GM12891 (cell line): ENCODE results near the gene HES5.

ENCODE experiments used
- DNase-seq: peaks from one replicate; pipeline ENCODE4 v3.0.0; 2011; ENCODE audit warnings: low spot score; ENCODE audit not compliant: insufficient read length
- FAIRE-seq: peaks from 2 replicates; lab custom pipeline; 2011; peaks lifted over from hg19 to GRCh38; lab: Jason Lieb, UNC
- PAX5 ChIP-seq: IDR thresholded peaks from 2 replicates; pipeline ENCODE4 v1.6.1; 2011; ENCODE audit warnings: low read length, moderate library complexity, mild to moderate bottlenecking; ENCODE audit not compliant: insufficient read depth, severe bottlenecking
- POLR2A ChIP-seq: IDR thresholded peaks from 2 replicates; pipeline ENCODE4 v1.6.1; 2011; ENCODE audit warnings: low read depth, low read length, control low read depth
- POLR2AphosphoS5 ChIP-seq: IDR thresholded peaks from 2 replicates; pipeline ENCODE4 v1.6.1; 2011; ENCODE audit warnings: low read depth, low read length, control low read depth
- POU2F2 ChIP-seq: IDR thresholded peaks from 2 replicates; pipeline ENCODE4 v1.6.1; 2011; ENCODE audit warnings: low read depth, mild to moderate bottlenecking, control low read depth, low read length, moderate library complexity
- SPI1 ChIP-seq: IDR thresholded peaks from 2 replicates; pipeline ENCODE4 v1.6.1; 2011; ENCODE audit warnings: low read depth, low read length, control low read depth
- TAF1 ChIP-seq: IDR thresholded peaks from 2 replicates; pipeline ENCODE4 v1.6.1; 2011; ENCODE audit warnings: low read depth, low read length, control low read depth

HES5 gene

DNA sequence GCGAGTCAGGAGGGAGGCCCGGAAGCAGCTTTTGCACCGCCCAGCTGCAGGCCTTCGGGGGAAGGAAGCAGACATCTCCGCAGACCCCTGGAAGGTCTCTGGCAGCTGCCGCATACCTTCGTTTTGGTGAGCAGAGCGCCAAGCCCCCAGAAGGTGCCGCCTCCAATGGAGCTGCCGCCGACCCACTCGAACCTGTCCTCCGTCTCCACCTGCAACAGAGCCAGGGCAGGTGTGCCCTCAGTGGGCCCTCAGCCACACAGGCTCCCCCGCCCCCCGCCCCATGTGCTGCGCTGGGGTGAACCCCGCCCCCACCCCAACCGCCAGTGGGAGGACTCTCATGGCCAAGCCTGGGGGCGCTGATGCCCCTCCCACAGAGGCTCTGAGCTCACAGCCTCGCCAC lies 9.9 kb downstream of the HES5 start:
- FAIRE-seq (no peak), DNase-seq (no peak)
- no peak for TF ChIP-seq PAX5
- TF ChIP-seq POU2F2: no peak
- TF ChIP-seq SPI1: no peak
- TF ChIP-seq TAF1: no peak
- TF ChIP-seq POLR2A: no peak
- no peak for TF ChIP-seq POLR2AphosphoS5

DNA sequence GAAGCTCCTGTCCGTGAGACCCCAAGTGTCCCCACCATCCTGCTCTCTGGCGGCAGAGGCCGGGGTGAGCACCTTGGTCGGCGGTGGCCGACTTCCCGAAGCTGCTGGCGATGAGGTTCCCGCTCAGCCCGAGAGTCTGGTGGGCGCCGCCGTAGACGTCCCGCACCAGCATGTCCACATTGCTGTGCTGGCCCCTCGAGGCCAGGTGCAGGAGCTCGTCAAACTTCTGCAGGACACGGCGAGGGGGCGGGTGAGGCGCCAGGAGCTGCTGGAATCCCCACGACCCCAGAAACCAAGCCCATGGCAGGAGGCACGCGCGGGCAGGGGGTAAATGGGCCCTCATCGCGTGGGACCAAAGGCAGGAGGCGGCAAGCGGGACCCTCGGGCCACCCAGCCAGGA lies 10.3 kb downstream of the HES5 start:
- FAIRE-seq: no peak
- DNase-seq: no peak
- TF ChIP-seq POLR2AphosphoS5 (no peak), TAF1 (no peak), POLR2A (no peak), PAX5 (no peak), SPI1 (no peak), POU2F2 (no peak)

DNA sequence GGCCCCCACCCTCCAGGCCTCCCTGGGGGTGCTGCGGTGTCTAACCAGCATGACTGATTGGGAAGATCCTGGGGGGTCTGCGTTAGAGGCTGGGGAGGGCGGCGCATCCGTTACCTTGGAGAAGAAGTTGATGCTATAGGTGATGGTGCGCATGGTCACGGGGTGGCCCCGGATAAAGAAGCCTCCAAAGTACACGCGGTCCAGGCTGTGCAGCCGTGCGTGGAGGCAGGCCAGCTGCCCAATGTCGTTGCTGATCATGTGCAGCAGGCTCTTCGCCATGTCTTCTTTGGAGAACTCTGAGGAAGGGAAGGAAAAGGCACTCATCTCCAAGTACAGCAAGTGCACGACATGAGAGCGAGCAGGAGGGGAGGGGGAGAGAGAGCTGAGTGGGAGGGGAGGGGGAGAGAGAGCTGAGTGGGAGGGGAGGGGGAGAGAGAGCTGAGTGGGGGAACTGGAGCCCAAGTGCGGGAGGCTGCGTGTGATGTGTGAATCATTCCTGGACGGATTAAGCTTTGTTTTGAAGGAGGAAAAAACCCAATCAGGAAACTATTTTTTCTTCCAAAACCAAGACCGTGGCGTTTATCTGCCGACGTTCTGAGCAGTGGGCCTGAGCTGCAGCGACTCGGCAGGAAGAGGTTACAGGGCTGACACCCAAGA lies 10.9 kb downstream of the HES5 start:
- TF ChIP-seq TAF1 (no peak), POLR2AphosphoS5 (no peak), POU2F2 (no peak), SPI1 (no peak), PAX5 (no peak), POLR2A (no peak)
- DNase-seq (no peak), FAIRE-seq (no peak)

DNA sequence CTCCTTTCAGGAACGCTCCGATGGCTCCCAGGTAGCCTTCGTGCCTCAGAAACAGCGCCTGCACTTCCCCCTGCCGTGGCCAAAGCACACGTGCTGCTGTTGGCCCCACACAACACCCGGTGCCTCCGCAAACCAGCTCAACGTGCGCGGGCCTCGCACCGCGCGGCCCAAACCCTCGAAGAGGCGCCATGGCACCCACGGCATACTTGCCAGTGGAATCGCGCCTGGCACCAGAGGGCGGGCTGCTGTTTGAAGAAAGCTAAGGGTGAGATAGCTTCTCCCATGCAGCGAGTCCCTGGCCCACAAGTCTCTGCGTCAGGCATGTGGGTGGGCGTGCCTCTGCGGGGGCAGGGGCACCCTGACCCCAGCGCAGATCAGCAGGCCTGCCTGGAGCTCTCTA lies 11.5 kb downstream of the HES5 start:
- no peak for FAIRE-seq
- TF ChIP-seq POLR2AphosphoS5 (no peak), POU2F2 (no peak), PAX5 (no peak), SPI1 (no peak), TAF1 (no peak), POLR2A (no peak)
- DNase-seq: no peak

DNA sequence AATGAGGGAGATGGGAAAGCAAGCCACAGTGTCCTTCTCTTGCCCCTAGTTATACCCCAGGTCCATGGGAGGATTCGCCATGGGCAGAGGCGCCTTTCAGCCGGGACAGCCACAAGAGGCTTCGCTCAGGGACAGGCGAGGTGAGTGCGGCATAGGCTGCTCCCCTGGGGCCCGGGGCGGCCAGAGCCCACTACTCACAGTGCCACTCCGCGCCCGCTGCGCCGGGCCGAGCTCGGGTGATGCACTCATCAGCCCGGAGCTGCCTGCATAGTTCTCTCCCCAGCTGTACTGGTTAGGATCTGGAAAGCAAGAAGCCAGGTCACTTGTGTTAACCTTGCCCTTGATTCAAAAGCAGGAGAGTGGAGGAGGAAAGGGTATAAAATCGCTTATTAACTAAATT lies 12.1 kb downstream of the HES5 start:
- FAIRE-seq: no peak

DNA sequence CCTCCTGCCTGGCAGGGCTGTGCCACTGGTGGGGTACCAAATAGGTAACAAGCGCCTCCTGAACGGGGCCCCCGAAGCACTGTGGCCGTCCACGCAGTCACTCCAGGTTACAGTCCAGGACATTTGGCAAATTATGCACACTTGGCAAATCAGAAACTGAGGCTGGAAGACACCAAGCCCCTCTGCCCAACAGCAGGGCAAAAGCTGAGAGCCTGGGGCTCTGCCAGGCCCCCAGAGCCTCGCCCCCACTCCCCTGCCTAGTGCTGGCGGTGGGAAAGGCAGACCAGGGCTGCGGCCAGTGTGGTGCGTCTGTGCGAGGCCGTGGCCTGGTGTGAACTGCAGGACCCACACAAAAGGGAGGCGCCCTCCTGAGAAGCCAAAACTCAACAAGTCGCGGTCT lies 13.1 kb downstream of the HES5 start:
- TF ChIP-seq PAX5: no peak
- FAIRE-seq: no peak
- DNase-seq: no peak

More for the DNA sequence above, 12.1 kb downstream of the HES5 start:
- TF ChIP-seq POLR2AphosphoS5 (no peak), POLR2A (no peak), SPI1 (no peak), POU2F2 (no peak), TAF1 (no peak), PAX5 (no peak)
- DNase-seq: no peak

DNA sequence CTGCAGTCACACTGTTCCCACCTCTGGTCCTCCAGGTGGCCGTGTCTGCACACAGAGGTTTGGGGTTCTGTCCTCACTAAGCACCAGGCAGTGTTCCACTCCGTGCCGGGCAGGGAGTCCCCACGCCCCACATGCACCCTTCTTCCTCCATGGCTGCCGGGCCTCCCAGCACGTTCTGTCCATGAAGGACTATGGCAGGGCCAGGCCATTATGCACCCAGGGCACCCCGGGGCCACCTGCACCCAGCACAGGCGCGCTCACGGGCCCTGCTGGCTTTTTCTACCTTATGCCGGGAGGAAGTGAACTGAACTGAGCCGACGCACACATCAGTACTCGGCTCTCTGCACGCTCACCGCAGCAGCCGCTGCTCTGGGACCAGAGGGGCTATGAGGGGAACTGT lies 13.9 kb downstream of the HES5 start:
- TF ChIP-seq SPI1 (no peak), POLR2AphosphoS5 (no peak), PAX5 (no peak), POLR2A (no peak), TAF1 (no peak), POU2F2 (no peak)

DNA sequence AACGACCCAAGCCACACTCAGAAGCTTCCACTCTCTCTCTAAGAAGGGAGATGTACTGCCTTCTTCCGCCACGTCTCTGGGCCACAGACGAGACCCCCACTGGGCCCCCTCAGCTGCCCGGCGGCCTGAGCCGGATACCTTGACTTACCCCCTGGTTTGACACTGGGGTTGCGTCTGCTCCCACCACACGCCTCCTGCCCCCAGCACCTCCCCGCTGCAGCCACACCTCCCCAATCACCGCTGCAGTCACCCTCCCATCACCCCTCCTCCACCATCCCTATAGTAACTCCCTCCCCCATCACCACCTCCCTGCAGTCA lies 14.3 kb downstream of the HES5 start:
- TF ChIP-seq POLR2AphosphoS5: no peak
- no peak for TF ChIP-seq POLR2A
- TF ChIP-seq SPI1: no peak
- no peak for TF ChIP-seq PAX5
- no peak for TF ChIP-seq POU2F2
- no peak for TF ChIP-seq TAF1
- FAIRE-seq: no peak
- no peak for DNase-seq

More for the DNA sequence above, 13.9 kb downstream of the HES5 start:
- no peak for FAIRE-seq
- DNase-seq: no peak

DNA sequence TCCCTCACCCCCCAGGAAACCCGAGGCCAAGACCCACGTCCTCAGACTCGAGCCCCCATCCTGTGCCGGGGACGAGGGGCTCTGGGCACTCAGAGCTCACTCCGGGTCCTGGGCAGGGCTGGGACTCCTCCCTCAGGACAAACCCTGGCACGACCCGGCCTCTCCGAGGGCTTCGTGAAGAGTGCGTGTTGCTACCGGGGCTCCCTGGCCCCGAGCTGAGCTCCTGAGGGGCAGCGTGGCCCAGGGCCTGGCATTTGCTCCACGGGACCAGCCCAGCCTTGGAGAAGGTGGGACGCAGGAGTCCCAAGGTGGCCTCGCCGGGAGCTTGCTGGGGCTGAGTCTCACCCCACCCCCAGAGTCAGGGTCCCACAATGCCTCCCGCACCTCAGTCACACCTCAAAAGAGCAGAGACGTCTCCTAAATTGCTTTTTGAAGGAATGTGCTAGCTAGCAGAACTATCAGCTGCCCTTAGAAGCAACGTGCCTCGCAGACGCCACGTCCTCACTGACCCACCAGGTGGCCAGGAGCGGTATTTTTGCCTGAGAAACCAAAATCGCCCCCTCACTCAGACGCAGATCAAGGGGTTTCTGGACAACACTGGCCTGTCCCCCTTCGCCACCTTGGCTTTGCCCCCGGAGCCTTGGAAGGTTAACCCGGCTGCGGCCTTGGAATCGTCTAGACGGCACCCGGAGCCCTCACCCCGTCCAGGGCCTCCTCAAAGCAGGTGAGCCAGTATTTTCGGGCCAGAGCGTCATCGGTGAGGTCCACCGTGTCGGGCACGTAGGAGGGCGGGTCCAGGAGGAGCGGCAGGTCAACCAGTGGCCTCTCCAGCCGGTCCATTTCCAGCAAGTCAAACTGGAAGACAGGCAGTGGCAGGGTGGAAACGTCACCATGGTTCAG lies 14.9 kb downstream of the HES5 start:
- no peak for DNase-seq
- no peak for TF ChIP-seq SPI1
- TF ChIP-seq TAF1: no peak
- no peak for TF ChIP-seq POU2F2
- no peak for TF ChIP-seq POLR2AphosphoS5
- TF ChIP-seq POLR2A: no peak
- TF ChIP-seq PAX5: no peak

DNA sequence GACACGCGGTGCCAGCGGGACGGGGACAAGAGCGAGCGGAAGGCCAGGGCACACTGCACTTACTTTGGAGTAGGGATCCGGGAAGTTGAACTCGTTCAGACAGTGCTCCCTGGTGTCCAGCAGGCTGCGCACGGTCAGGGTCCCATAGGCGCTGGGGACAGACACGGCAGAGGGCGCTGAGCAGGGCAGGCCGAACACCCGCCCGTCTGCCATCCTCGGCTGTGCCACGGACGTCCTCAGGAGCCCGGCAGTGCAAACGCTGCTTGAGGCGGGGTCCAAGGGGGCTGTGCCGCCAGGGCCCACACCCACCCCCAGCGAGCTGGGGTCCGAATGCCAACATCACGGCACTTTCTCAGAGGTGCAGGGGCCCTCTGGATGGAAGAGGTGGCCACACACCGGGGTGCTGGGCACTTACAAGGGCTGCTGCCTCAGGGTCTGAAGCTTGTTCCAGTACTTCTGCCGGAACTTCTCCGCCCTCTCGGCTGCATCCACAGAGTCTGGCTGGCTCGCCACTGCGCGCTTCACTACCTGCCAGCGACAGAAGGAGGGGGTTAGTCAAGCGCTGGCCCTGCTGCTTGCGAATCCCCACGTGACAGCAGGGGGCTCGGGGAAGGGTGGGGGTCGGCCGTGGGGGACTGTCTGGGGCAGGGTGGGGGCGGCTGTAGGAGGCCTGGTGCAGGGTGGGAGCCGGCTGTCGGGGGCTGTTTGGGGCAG lies 16.0 kb downstream of the HES5 start:
- DNase-seq: no peak
- no peak for TF ChIP-seq POU2F2
- TF ChIP-seq TAF1: no peak
- TF ChIP-seq POLR2A: no peak
- no peak for TF ChIP-seq PAX5
- no peak for TF ChIP-seq POLR2AphosphoS5
- TF ChIP-seq SPI1: no peak
- no peak for FAIRE-seq

More for the DNA sequence above, 14.9 kb downstream of the HES5 start:
- FAIRE-seq: no peak
